GM21717 (cell line): ENCODE data around the gene MAX.
"Not testable (repeated sequence)": the region's sequence is repeated elsewhere in the genome, so short reads cannot be mapped to it uniquely, and the experiment has no call there.

Source experiments
- ATAC-seq: cut with Tn5 transposase; IDR thresholded peaks from one replicate; pipeline ENCODE4 v1.9.1; 2021; ENCODE audit warnings: mild to moderate bottlenecking, moderate library complexity; ENCODE audit not compliant: unreplicated experiment

Gene MAX

DNA sequence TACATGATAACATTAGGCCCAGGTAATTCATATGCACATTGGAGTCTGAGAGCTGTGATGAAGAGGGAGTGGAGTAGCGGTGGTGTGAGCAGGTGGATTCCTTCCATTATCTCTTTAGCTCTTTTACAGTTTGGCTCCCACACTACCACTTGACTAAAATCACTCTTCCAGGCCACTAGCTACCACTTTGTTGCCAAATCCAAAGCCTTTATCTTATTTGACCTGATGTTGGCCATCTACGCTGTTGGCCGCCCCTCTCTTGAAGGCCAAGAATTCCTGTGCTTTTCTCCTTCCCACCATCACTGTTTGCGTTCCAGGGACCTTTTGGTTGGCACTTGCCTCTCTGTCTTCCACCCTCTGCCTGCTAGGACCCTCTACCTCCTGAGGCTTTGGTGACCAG, 4.0 kb upstream of the MAX start:
- no peak for ATAC-seq

DNA sequence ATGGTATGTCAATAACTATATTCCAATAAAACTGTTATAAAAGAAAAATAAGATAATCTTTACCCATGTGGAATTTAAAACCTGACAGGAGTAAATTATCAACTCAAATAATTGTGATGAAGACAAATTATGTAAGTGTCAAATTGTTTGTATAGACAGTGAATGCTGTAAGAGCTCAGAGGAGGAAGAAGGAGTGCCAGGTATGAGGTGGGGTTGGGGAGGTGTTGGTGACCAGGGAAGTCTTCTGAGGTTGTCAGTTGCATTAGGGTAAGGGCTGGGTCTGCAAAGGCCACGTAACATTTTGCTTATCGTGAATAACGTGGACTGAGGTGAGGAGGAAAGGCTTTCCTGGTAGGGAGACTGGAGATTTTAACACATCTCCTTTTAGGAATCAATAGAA, 2.5 kb upstream of the MAX start:
- ATAC-seq = no peak

DNA sequence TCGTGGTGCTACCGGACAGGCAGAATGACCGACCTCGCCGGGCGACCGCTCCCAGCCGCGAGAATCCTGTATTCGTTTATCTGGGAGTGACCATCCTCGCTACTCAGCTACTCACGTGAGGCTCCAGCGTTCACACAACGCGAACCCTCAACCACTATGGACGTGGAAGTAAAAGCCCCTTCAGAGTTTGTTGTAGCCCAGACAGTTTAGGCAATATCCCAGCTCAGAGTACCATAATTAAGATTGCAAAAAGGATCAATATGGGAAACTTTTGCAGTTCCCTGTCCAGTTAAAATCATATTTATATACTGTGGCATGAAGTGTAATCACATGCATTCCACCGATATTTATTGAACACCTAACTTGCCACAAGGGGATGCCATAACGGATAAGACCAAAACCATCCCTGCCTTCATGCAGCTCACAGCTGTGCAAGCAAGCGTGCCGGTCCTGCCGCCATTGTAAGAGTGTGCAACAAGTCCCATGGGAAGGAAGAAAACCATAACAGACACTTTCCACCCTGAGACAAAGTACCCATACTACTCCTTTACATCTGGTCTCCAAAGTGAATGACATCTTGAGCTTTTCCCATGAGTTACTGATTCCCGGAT, 938 bp upstream of the MAX start:
- ATAC-seq = no peak

DNA sequence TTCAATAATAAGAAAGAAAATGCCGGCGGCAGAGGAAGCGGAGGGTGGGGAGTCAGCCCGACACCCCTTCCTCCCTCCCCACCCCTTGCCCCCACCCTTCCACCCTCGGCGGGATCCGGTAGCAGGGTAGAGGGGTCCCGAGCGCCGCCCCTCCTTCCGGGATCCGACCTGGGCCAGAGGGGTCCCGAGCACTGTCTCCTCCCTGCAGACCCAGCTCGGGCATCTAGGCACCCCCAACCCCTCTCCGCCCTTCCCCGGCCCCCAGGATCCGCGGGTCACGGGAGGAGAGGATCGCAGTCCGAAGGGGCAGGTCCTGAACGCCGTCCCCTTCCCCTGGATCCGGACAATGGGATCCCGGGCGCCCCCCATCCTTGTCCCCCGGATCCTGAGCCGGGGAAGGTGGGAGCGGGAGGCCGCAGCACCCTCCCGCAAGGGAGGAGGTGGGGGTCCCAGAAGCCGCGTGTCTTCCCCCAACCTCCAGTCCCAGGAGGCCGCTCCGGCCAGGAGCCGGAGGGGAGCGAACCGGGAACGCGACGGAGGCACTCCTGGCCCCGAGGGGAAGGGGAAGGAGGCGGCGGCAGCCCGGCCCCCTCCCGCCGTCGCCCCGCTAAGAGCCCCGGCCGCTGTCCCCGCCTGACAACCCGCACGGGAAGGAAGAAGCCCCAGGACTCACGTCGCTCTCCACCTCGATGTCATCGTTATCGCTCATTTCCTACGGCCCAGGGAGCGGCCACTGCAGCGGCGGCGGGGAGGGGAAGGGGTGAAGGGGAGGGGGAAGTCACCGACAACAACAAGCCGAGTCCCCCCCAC, 481 bp downstream of the MAX start:
- ATAC-seq = peak; percentile 12

DNA sequence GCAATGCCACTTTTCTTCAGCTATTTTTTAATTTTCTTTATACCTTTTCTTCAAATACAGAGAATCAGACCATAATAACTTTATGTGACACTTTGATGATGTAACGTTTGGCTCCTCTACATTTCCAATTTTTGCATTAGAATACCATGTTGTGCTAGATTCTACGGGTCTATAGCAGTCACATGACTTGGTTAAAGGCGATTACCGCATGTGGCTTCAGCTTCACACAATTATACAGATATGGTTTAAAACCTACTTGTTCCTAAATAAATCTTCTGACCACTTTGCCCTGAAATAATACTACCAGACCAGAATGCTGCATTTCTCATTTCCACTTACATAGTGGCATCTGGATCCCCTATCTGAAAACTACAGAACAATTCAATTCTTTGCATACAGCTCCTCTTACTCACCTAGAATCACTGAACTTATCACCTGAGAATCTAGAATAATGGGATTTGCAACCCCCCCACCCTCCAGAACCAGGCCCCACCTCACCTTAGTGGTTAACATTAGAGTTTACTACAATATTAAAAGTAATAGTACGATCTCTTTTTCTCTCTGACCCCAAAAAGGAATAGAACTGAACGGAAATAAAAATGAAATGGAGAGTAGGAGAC, 1.3 kb downstream of the MAX start:
- no peak for ATAC-seq

DNA sequence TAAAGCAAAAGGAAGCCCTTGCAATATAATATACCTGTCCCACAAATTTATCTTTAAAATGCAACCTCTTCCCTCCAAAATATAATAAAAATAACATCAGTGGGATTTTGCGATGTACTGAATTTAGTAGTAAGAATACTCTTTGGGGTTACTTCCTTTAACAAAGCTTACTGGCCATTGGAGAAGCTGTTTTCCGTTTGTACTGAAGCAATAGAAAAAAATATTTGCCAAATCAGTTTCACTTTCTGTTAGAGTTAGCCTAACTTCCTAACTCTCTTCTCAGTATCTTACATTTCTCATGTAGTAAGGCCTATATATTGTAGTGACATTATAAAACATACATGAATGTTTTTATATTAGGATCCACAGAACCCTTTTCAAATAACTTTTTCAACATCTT, 3.7 kb downstream of the MAX start:
- ATAC-seq = no peak

DNA sequence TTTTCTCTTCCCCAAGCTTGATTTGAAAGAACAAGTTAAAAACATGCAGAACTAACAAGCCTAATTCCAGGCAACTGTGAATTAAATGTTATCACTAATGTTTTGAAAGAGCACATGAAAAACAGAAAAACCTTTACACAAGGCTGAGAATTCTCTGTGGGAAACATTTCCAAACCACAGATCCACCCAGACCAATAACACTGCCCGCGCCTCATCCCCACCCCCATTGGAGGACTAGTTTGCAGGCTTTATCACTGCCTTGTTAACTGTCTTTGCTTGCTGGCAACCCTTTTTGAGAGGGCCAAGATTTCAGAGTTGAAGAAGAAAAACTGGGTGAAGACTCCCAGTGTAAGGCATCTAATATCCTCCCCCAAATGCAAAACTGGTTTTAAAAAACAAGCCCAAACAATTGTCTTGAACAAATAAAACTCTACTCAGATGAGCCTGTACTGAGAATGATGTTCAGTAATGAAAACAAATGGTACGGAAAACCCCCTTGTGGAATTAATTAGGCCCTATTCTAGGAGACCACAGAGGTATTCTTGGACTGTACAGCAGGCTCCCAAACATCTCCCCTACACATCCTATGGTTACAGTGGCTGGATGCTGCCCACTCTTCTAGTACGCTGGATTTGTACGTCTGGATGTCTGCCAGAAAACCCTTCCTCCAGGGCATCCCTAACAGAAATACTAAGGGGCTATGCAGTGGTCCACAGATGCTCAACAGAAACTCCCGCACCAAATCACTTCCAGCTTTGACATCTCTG, 5.8 kb downstream of the MAX start:
- no peak for ATAC-seq

DNA sequence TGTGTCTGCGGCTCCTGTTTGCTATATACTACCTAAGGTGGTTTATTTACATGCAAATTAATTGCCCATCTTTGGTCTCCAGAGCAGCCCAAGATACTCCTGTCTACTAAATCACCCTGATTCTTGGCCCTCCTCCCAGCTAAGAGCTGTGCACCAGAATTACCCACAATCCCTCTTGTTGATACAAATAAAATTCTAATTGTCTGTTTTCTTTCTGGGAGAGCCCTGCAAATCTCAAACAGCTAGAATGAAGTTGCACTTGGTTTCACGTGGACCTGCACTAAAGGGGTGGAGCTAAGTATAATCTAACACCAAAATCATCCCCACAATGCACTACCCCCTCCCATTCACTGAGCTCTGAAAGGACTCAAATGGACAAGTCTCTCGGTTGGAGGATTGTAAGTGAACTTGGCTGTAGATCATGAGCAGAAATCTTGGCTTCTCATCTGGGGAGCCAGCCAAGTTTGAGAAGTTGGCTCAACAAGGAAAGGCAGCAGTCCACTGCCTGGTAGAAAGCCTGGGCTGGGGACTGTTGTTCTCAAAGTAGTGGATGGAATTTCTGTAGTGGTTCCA, 6.6 kb downstream of the MAX start:
- no peak for ATAC-seq

DNA sequence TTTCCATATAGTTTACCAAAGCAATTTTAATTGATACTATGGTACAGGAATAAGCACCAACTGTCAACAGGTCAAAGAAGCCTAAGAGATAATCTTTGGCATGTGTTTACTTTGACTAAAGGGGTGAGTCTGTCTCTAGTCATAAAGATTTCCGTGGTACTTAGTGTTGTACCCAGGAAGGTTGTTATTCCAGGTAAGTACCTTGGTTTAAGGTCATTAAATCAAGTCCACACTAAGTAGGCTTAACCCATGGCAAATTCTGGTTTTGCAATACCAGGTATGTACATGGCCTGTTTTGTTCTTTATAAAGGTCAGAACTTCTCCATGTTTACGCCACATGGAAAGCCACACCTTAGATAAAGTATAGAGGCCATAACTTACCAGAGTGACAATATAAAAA, 10.0 kb downstream of the MAX start:
- ATAC-seq = no peak

DNA sequence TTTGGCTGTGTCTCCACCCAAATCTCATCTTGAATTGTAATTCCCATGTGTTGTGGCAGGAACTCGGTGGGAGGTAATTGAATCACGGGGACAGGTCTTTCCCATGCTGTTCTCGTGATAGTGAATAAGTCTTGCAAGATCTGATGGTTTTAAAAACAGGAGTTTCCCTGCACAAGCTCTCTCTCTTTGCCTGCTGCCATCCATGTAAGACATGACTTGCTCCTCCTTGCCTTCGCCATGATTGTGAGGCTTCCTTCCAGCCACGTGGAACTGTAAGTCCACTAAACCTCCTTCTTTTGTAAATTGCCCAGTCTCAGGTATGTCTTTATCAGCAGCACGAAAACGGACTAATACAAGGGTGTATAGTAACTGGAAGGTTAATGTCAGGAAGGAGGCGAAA, 14.5 kb downstream of the MAX start:
- ATAC-seq = not testable (repeated sequence)

DNA sequence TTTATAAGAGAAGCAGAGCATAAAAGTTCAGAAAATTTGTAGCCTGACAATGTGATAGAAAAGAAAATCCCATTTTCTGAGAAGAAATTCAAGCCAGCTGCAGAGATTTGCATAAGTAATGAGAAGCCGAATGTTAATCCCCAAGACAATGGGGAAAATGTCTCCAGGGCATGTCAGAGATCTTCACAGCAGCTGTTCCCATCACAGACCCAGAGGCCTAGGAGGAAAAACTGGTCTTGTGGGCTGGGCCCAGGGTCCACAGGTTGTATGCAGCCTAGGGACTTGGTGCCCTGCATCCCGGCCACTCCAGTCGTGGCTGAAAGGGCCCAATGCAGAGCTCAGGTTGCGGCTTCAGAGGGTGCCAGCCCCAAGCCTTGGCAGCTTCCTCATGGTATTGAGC, 15.6 kb downstream of the MAX start:
- ATAC-seq = not testable (repeated sequence)

DNA sequence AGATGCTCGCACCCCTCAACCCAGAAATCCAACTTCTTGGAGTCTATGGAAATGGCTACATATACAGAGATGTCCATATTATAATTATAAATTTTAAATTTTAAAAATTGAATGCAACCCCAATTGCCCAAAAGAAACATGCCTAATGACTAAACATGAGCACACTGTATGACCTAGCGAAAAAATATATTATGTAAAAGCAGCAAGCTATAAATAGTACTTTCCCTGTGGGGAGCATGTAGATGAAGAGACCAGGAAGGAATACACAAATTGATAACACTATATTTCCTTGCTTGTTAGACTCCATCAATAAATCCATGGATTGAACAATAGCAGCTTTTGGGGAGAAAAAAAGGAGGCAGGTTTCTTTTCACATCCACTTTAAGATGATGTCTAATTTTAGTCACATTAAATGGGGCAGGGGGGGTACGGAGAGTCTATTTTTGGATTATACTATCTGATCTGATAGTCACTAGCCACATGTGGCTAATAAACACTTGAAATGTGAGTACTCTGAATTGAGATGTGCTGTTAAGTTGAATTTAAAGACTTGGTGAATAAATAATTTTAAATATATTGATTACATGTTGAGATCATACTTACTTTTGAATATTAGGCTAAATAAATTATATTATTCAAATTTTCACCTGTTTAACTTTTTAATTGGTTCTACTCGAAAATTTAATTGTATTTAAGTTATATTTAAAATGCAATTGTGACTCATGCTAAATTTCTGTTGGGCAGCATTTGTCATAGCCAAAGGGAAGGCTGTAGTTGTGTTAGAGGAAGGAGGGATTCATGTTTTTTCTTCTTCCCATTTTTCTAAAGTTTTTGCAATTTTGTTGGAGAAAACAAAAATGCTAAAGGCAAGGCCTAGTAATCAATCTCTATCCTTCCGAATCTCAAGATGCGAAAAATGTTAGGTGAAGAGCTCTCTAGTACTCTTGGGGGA, 17.5 kb downstream of the MAX start:
- ATAC-seq = no peak

DNA sequence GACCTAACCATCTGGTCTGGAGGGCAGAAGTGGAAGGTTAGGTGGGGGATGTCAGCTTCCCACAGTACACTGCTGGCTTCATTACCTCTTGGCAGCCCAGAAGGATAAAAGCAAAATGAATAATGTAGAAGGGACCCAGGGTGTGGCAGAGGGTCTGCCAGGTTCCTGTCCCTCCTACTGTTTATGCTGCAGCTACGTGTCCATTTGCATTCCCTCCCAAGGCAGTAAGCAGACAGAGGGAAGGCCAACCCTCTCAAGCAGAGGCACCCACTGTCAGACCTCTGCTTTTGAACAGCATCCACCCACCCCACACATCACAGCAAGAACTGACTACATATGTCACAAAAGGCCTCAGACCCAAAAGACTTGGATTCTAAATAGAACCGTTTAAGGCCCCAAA, 19.4 kb downstream of the MAX start:
- no peak for ATAC-seq

DNA sequence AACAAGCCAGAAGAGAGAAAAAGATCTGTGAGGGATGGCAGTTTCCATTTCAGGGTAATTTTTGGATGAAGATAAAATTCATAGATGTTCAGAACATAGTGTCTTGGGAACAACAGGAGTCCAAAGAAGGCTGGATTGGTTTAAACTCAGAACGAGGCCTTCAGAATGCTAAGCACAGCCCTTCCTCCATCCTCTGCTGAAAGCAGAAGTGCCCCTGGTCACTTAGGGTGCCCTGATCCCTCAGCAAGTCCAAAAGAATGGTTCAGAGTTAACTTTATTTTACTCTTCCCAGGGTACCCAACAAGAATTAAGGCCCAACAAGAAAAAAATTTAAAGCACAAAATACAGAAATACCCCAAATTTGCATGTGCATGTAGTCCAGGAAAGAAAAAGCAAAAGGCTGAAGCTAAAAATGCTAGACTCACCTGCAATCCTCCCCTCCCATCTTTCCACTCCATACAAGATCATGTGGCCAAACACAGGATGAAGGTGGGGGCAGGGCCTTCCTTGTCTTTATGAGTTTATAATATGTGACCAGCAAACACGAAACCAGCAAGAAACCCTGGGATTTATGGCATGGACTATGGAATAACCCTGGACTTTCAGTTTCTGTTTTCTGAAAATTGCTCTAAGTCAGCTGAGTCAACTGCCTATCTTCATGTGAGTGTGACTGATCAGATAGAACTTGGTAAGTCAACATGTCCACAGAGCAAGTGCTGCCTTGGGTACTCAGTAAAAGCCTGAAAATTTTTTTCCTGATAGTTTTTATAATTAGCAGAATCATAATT, 21.2 kb downstream of the MAX start:
- no peak for ATAC-seq

DNA sequence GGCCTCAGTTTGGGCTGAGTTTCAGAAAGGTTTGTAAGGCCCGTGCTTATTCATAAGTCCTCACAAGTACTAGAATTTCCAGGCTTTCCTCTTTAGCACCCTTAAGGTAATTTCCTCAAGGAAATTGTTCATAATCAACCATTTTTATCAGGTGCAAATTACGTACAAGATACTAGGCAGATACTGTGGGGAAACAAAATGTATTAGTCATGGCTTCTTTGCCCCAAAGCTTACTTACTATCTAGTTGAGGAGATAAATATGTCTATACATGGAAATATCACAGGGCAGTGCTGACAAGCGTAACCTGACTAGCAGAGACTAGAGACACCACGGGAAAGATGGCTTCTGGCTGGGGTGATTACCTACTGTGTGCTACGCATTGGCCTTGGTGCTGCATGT, 22.5 kb downstream of the MAX start:
- no peak for ATAC-seq

DNA sequence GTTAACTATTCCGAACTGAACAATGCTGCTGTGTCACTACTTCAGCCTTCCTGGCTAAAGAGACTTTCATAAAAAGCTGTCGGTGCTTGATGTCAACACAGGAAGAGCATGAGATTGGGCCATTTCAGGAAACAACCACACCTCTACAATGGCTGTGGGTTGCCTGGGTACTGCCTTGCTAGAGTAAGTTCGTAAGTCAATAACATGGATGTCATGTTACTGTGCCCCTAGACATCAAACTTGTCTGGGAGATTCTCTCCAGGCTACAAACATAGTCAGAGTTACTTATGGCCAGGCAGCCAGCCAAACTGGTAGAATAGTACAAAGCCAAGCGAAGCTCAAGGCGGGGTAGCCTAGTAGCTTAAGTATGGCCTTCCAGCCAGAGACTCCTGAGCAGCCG, 23.1 kb downstream of the MAX start:
- no peak for ATAC-seq

DNA sequence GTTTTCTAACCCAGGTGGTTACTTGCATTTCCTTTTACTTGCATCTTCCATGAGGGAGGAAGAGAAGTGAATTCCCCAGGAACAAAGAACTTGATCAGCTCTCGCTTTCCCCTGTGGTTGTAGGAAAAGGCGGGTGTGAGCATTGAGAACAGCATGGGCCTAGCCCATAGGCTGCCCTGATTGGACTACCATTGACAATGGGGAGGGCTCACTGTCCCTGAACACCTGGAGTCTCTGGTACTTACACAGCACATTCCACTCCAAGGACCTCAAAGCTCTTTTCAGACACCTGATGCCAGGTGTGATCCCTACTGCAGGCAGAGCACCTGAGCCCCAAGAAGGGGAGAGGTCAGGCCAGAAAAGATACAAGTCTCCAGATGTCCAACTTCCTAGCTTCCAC, 25.0 kb downstream of the MAX start:
- no peak for ATAC-seq

DNA sequence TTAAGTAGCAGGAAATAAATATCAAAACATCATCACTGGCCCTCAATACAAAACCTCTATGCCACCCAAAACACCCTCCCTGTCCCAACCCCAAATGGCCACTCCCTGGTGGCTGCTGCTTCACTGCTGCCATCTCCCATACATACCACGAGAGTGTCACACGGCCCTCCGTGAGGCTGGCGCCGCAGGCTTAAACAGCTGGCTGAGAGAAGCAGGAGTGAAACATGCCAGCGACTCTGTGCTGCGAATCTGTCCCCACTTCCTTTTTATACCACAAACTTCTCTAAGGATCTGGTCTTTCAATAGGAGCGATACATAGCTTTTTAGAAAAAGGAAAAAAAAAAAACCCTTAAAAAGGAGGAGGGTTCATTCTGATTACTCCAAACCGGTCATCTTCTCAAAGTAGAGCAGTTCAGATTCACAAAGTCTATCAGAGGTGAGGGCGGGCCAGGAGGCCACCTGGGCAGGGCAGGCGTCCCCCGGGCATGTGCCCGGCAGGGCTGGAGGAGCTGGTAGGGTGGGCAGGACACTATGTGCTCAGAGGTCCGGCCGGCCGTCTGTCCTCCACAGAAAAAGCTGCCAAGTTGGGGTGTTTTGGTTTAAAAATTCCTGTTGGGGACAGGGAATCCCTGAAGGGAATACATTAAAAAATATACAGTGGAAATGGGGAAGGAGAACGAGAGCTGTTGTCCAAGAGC, 26.5 kb downstream of the MAX start:
- no peak for ATAC-seq
